DMS53 treated with DMSO at 0.1 percent for 48 hours (cell line): ENCODE results near the gene FCN2.
"Not testable (repeated sequence)": the region's sequence is repeated elsewhere in the genome, so short reads cannot be mapped to it uniquely, and the experiment has no call there.

Experiments used
- DNase-seq: peaks from one replicate; lab custom pipeline; 2025; ENCODE audit not compliant: unreplicated experiment; lab: John Stamatoyannopoulos, UW

FCN2 gene

GRCh38 chr9:134847138-134847537 is 33.5 kb upstream of the FCN2 start:
- no peak for DNase-seq

- no peak for DNase-seq
Measured at GRCh38 chr9:134847752-134848432, 32.7 kb upstream of the FCN2 start.

- DNase-seq, result no peak
Measured at GRCh38 chr9:134848504-134848903, 32.1 kb upstream of the FCN2 start.

GRCh38 chr9:134850611-134851010 is 30.0 kb upstream of the FCN2 start:
- DNase-seq, result no peak

GRCh38 chr9:134851020-134851419 is 29.6 kb upstream of the FCN2 start:
- DNase-seq, result no peak

- no peak for DNase-seq
Measured at GRCh38 chr9:134852906-134853654, 27.5 kb upstream of the FCN2 start.

- no peak for DNase-seq
Measured at GRCh38 chr9:134853893-134854292, 26.7 kb upstream of the FCN2 start.

GRCh38 chr9:134854541-134854981 is 26.0 kb upstream of the FCN2 start:
- DNase-seq, result no peak

- no peak for DNase-seq
Measured at GRCh38 chr9:134855231-134855899, 25.2 kb upstream of the FCN2 start.

- DNase-seq, result no peak
Measured at GRCh38 chr9:134855900-134856377, 24.7 kb upstream of the FCN2 start.

GRCh38 chr9:134857451-134857850 is 23.2 kb upstream of the FCN2 start:
- not testable (repeated sequence) for DNase-seq

GRCh38 chr9:134858051-134858841 is 22.4 kb upstream of the FCN2 start:
- no peak for DNase-seq

GRCh38 chr9:134860510-134860909 is 20.1 kb upstream of the FCN2 start:
- DNase-seq, result no peak

- DNase-seq, result no peak
Measured at GRCh38 chr9:134861595-134862334, 18.8 kb upstream of the FCN2 start.

- DNase-seq, result no peak
Measured at GRCh38 chr9:134863306-134863902, 17.2 kb upstream of the FCN2 start.

GRCh38 chr9:134863941-134864820 is 16.4 kb upstream of the FCN2 start:
- no peak for DNase-seq

- DNase-seq, result no peak
Measured at GRCh38 chr9:134864821-134865190, 15.8 kb upstream of the FCN2 start.

GRCh38 chr9:134867917-134868750 is 12.5 kb upstream of the FCN2 start:
- DNase-seq, result no peak
